Esophagus squamous epithelium (tissue), 5 donors: Measurements from ENCODE around the gene COL28A1. TPM values are rescaled to one million over a fixed set of nuclear protein-coding genes. Genes with fewer than 3 reads are reported as not detected.

ENCODE experiments used
- DNase-seq: peaks from one replicate; lab custom pipeline; 2025; lab: John Stamatoyannopoulos, UW
- H3K27ac ChIP-seq, 4 donors: fragments of 200-600 bp; sonication (generic); one replicate each; pipeline ENCODE4 v1.5.1; 2016 to 2019; ENCODE audit warnings: mild to moderate bottlenecking in 1 of 4
- H3K27me3 ChIP-seq, 4 donors: fragments of 200-600 bp; sonication (generic); 1 replicate in 3 of 4; 2 replicates in 1 of 4; pipeline versions ENCODE4 v1.5.1 to v1.6.0; 2017 to 2021; ENCODE audit warnings: antibody characterized with exemption in 1 of 4
- H3K36me3 ChIP-seq, 3 donors: fragments of 200-600 bp; sonication (generic); one replicate each; pipeline ENCODE4 v1.5.1; 2016 to 2019
- H3K4me1 ChIP-seq, 3 donors: fragments of 200-600 bp; sonication (generic); one replicate each; pipeline ENCODE4 v1.5.1; 2017 to 2019
- H3K4me3 ChIP-seq, 4 donors: fragments of 200-600 bp; sonication (generic); 1 replicate in 3 of 4; 2 replicates in 1 of 4; pipeline ENCODE4 v1.5.1; 2016 to 2019; ENCODE audit warnings: mild to moderate bottlenecking in 2 of 4, moderate library complexity in 1 of 4
- H3K9me3 ChIP-seq, 3 donors: fragments of 200-600 bp; sonication (generic); one replicate each; pipeline ENCODE4 v1.5.1; 2016 to 2019
- POLR2A ChIP-seq, 4 donors: fragments of 450-650 bp; IDR thresholded peaks; one replicate each; pipeline ENCODE4 v1.6.1; 2017; ENCODE audit warnings: antibody characterized with exemption in 4 of 4, mild to moderate bottlenecking in 4 of 4, moderate library complexity in 3 of 4
- WGBS, 2 donors: methylation state at CpG; one replicate each; pipeline ENCODE4 v1.1.5; 2018; 5-methylcytosine and 5-hydroxymethylcytosine counted together
- intact Hi-C: fragments of 100-400 bp; cut with DNase I; formaldehyde crosslinking; loops from one replicate; pipeline ENCODE4 v1.15.0; 2022
- total RNA-seq, 4 donors: library from RNA; depleted of rRNA; stranded (reverse); fragments of >200 nt; gene quantifications; one replicate each; pipeline ENCODE4 v1.1.0, GENCODE V29; 2016
- TF ChIP-seq, protein P1 (sequence below), 6 experiments: fragments of 450-650 bp in 4 of 6; fragments of 200-600 bp in 2 of 6; sonication (generic) in 2 of 6; IDR thresholded peaks; one replicate each; pipeline ENCODE4 v1.5.1; 2016 to 2019; ENCODE audit warnings: antibody characterized with exemption in 6 of 6, mild to moderate bottlenecking in 4 of 6, moderate library complexity in 4 of 6
- donor health status: DM: yes; HTN: yes; CAD: no.

Gene COL28A1
- total RNA-seq, 4 donors from 2014 or later = 0.11 to 3.1 (median 0.40) TPM

DNA sequence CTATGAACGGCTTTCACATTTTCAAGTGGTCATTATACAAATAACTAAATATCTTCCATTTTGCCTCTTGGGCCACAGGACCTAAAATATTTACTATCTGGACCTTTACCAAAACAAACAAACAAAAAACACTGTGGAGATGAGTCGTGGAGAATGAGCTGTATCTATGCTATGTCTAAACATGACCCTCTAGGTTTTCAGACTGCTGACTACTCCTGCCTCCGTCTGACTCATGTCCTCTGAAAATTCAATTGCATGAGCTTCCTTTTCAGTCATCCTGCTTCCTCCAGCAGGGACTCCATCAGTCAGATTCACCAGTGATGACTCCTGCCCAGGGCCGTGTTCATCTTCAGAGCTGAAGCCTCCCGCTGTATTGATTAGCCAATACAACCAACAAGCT, 96.8 kb downstream of the COL28A1 start:
- Histone ChIP-seq H3K27ac (no peak overlapping the region), H3K36me3 (no peaks in the 10 kb centered on the region), H3K27me3 (no peaks in the 10 kb centered on the region), H3K9me3 (no peaks in the 10 kb centered on the region), H3K4me1 (peaks cover 0 to 16% (median 0%) of the 10 kb centered on the region in 3 donors), H3K4me3 (no peak overlapping the region)
- 36 to 37% methylated on average over 5 of the region's 5 CpGs for WGBS, 2 donors
- DNase-seq = no peak
- TF ChIP-seq POLR2A (IDR thresholded peaks at IDR 0.05) = no peak
- TF ChIP-seq, protein P1, sequence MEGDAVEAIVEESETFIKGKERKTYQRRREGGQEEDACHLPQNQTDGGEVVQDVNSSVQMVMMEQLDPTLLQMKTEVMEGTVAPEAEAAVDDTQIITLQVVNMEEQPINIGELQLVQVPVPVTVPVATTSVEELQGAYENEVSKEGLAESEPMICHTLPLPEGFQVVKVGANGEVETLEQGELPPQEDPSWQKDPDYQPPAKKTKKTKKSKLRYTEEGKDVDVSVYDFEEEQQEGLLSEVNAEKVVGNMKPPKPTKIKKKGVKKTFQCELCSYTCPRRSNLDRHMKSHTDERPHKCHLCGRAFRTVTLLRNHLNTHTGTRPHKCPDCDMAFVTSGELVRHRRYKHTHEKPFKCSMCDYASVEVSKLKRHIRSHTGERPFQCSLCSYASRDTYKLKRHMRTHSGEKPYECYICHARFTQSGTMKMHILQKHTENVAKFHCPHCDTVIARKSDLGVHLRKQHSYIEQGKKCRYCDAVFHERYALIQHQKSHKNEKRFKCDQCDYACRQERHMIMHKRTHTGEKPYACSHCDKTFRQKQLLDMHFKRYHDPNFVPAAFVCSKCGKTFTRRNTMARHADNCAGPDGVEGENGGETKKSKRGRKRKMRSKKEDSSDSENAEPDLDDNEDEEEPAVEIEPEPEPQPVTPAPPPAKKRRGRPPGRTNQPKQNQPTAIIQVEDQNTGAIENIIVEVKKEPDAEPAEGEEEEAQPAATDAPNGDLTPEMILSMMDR (IDR thresholded peaks at IDR 0.05) = peak in 1 of 6 experiments; percentile 11
- intact Hi-C loops = no loop called here

DNA sequence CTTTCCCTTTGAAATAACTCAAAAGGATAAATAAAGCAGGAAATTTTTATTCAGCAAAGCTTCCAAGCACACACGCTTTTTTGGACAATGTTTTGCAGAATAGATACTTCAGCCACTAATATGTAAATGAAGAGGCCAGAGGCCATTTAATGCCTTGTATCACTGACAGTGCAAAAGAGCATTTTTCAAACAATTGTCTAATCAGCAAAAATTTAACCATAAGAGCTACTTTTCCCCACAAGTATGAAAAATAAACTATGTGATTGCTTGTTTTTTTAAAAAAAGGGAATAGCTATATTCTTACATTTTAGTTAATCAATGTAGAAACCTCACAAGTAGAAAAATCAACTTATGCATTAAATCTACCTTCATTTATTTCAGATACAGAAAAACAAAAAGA, 99.7 kb downstream of the COL28A1 start:
- WGBS, 2 donors = 96% methylated on average over 1 of the region's 1 CpG
- Histone ChIP-seq H3K9me3 (no peaks in the 10 kb centered on the region), H3K4me3 (no peak overlapping the region), H3K27me3 (no peaks in the 10 kb centered on the region), H3K36me3 (no peaks in the 10 kb centered on the region), H3K4me1 (peaks cover 0 to 16% (median 0%) of the 10 kb centered on the region in 3 donors), H3K27ac (no peak overlapping the region)
- no peak for TF ChIP-seq POLR2A (IDR thresholded peaks at IDR 0.05)
- TF ChIP-seq, protein P1 (IDR thresholded peaks at IDR 0.05) = no peak
- intact Hi-C loops = no loop called here
- no peak for DNase-seq

DNA sequence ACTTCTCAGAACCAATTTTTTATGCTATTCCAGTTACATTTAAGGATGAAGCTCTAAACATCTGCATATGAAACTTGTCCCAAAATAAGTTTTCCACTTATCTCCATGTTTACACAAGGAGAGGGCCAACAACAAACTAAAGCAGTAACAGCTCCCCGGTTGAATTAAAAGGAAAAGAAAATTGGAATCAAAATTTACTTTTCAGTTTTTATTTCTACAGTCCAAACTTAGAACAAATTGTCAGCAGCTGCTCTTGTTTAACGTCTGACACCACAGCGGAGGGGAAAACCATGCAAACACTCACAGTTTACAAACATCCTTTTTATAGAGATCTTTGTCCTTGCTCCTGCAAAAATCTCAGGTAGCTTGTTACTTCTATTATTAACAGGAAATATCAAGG, 101.3 kb downstream of the COL28A1 start:
- Histone ChIP-seq H3K27ac (no peak overlapping the region), H3K36me3 (no peaks in the 10 kb centered on the region), H3K4me3 (no peak overlapping the region), H3K4me1 (peaks cover 0 to 14% (median 0%) of the 10 kb centered on the region in 3 donors), H3K9me3 (no peaks in the 10 kb centered on the region), H3K27me3 (no peaks in the 10 kb centered on the region)
- no peak for TF ChIP-seq POLR2A (IDR thresholded peaks at IDR 0.05)
- TF ChIP-seq, protein P1 (IDR thresholded peaks at IDR 0.05) = no peak
- no peak for DNase-seq
- 33 to 62% methylated on average over 3 of the region's 3 CpGs for WGBS, 2 donors
- intact Hi-C loops = no loop called here

DNA sequence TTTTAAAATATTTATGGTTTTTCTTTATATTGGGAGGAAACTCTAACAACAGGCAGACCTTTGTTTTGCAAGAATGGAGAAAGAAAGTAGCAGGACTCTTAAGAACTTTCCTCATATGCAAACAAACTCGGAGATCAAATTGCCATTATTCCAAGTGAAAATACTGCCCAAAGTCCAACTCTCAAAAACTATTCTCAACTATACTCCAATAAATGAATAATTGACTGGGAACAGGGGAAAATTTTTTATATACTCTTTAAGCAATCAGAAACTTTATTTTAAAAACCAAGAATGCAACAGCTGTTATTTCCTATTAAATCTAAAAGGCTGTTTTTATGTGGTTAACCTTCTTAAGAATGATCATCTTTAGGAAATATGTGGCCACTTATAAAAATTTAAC, 101.9 kb downstream of the COL28A1 start:
- no peak for DNase-seq
- no peak overlapping the region for H3K27ac ChIP-seq
- WGBS, 2 donors = 68 to 84% methylated on average over 1 of the region's 1 CpG
- TF ChIP-seq, protein P1 (IDR thresholded peaks at IDR 0.05) = no peak
- no peak for TF ChIP-seq POLR2A (IDR thresholded peaks at IDR 0.05)
- peaks cover 0 to 10% (median 0%) of the 10 kb centered on the region in 3 donors for H3K4me1 ChIP-seq
- H3K9me3 ChIP-seq = no peaks in the 10 kb centered on the region
- no peaks in the 10 kb centered on the region for H3K36me3 ChIP-seq
- intact Hi-C loops = no loop called here
- no peaks in the 10 kb centered on the region for H3K27me3 ChIP-seq
- no peak overlapping the region for H3K4me3 ChIP-seq

DNA sequence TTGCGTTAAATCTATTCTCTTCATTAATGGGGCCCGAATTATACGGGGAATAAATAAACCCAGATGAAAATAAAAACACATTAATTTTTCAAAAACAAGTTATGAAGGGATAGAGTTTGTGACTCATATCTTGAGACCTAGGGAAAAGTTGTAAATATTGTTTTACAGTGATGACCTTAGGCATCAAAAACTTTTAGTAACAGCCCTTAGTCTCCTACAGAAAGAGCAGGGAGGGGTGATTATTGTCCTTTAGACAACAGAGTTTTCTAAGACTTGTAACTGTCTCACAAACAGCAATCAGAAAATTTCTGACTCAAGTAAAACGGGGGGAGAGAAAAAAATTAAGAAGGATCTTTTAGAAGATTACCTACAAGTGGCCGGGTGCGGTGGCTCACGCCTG, 102.7 kb downstream of the COL28A1 start:
- intact Hi-C loops = no loop called here
- Histone ChIP-seq H3K4me3 (no peak overlapping the region), H3K9me3 (no peaks in the 10 kb centered on the region), H3K4me1 (peaks cover 0 to 6% (median 0%) of the 10 kb centered on the region in 3 donors), H3K27ac (no peak overlapping the region), H3K27me3 (no peaks in the 10 kb centered on the region), H3K36me3 (no peaks in the 10 kb centered on the region)
- 85 to 93% methylated on average over 7 of the region's 7 CpGs for WGBS, 2 donors
- TF ChIP-seq POLR2A (IDR thresholded peaks at IDR 0.05) = no peak
- TF ChIP-seq, protein P1 (IDR thresholded peaks at IDR 0.05) = no peak
- DNase-seq = no peak
